ENCODE results near the gene TNIK.

DNA sequence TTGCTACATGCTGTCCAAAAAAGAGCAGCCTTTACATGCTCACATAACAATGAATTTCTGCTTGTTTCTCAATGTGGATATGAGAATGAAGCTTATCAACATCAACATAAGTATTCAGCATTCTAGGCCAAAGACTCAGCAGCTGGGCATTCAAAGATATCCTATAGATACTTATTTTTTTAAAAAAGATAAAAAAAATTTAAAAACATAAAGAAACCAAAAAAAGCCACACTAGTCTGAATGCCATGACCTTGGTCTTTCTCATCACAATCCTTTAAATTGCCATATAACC, 182.0 kb downstream of the TNIK start:
- TF ChIP-seq, protein P1, sequence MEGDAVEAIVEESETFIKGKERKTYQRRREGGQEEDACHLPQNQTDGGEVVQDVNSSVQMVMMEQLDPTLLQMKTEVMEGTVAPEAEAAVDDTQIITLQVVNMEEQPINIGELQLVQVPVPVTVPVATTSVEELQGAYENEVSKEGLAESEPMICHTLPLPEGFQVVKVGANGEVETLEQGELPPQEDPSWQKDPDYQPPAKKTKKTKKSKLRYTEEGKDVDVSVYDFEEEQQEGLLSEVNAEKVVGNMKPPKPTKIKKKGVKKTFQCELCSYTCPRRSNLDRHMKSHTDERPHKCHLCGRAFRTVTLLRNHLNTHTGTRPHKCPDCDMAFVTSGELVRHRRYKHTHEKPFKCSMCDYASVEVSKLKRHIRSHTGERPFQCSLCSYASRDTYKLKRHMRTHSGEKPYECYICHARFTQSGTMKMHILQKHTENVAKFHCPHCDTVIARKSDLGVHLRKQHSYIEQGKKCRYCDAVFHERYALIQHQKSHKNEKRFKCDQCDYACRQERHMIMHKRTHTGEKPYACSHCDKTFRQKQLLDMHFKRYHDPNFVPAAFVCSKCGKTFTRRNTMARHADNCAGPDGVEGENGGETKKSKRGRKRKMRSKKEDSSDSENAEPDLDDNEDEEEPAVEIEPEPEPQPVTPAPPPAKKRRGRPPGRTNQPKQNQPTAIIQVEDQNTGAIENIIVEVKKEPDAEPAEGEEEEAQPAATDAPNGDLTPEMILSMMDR (IDR thresholded peaks at IDR 0.05; ENCODE audit: low read depth, low read length), result no peak
- TF ChIP-seq EZH2phosphoT487 (IDR thresholded peaks at IDR 0.05; ENCODE audit: low read depth), result no peak
